SK-N-SH (cell line): Measurements from ENCODE around the gene ARHGAP44. TPM values are rescaled to one million over a fixed set of nuclear protein-coding genes. Genes with fewer than 3 reads are reported as not detected.

Experiments used
- CTCF ChIA-PET: fragments of 300-600, 350-600 bp; formaldehyde crosslinking; extraction: SDS; loops from one replicate; lab custom pipeline; 2021; lab: Yijun Ruan, JAX
- POLR2A ChIA-PET: fragments of 350-600 bp; sonication (Branson Sonifier 250); formaldehyde crosslinking; extraction: SDS; loops from one replicate; lab custom pipeline; 2020; ENCODE audit warnings: antibody characterized with exemption, inconsistent platforms; lab: Yijun Ruan, JAX
- DNase-seq: peaks from one replicate; pipeline ENCODE4 v3.0.0; 2012
- H2AFZ ChIP-seq: fragments of 200-600 bp; sonication (generic); 2 replicates; pipeline ENCODE4 v1.8.1; 2016; ENCODE audit warnings: antibody characterized with exemption, mild to moderate bottlenecking, low read depth
- H3F3A ChIP-seq: fragments of 200-600 bp; sonication (generic); replicated peaks from 2 replicates; pipeline ENCODE3; 2016; ENCODE audit warnings: antibody characterized with exemption, mild to moderate bottlenecking; ENCODE audit not compliant: insufficient read depth
- H3K27ac ChIP-seq, 2 experiments: fragments of 200-500 bp in 1 of 2; fragments of 200-600 bp in 1 of 2; sonication (Bioruptor generic) in 1 of 2; sonication (generic), shearing (Covaris generic) in 1 of 2; 2 replicates each; pipeline versions ENCODE4 v1.5.1 to v1.6.1; 2014 to 2016; ENCODE audit warnings: low read depth in 2 of 2, inconsistent platforms in 1 of 2, low read length in 1 of 2, mild to moderate bottlenecking in 1 of 2, mixed read lengths in 1 of 2
- H3K27me3 ChIP-seq: fragments of 200-600 bp; sonication (generic), shearing (Covaris generic); 2 replicates; pipeline ENCODE4 v1.6.1; 2016; ENCODE audit warnings: mixed run types; ENCODE audit not compliant: insufficient read depth
- H3K36me3 ChIP-seq, 2 experiments: fragments of 200-500 bp in 1 of 2; fragments of 200-600 bp in 1 of 2; sonication (Bioruptor generic) in 1 of 2; sonication (generic) in 1 of 2; replicated peaks in 1 of 2; 2 replicates each; pipeline versions ENCODE3 to v1.5.1; 2014 to 2016; ENCODE audit warnings: low read length in 1 of 2, mild to moderate bottlenecking in 1 of 2; ENCODE audit not compliant: insufficient read depth in 2 of 2, control insufficient read depth in 1 of 2
- H3K4me1 ChIP-seq, 2 experiments: fragments of 200-500 bp in 1 of 2; fragments of 200-600 bp in 1 of 2; sonication (Bioruptor generic) in 1 of 2; sonication (generic), shearing (Covaris generic) in 1 of 2; 2 replicates each; pipeline versions ENCODE4 v1.5.1 to v1.6.1; 2014 to 2016; ENCODE audit warnings: low read depth in 1 of 2, low read length in 1 of 2, mixed run types in 1 of 2; ENCODE audit not compliant: insufficient read depth in 2 of 2, control insufficient read depth in 1 of 2
- H3K4me2 ChIP-seq: fragments of 200-600 bp; sonication (generic), shearing (Covaris generic); 2 replicates; pipeline ENCODE4 v1.6.1; 2017; ENCODE audit warnings: mixed run types
- H3K4me3 ChIP-seq, 2 experiments: fragments of 200-500 bp in 1 of 2; fragments of 200-600 bp in 1 of 2; sonication (Bioruptor generic) in 1 of 2; sonication (generic), shearing (Covaris generic) in 1 of 2; 2 replicates each; pipeline versions ENCODE4 v1.5.1 to v1.8.1; 2014 to 2016; ENCODE audit warnings: low read depth in 2 of 2, inconsistent platforms in 1 of 2, low read length in 1 of 2, mild to moderate bottlenecking in 1 of 2, mixed read lengths in 1 of 2, moderate library complexity in 1 of 2
- H3K79me2 ChIP-seq: fragments of 200-600 bp; sonication (generic); 2 replicates; pipeline ENCODE4 v1.8.1; 2017; ENCODE audit warnings: mild to moderate bottlenecking; ENCODE audit not compliant: insufficient read depth
- H3K9ac ChIP-seq: fragments of 200-600 bp; sonication (generic); 2 replicates; pipeline ENCODE4 v1.6.1; 2017; ENCODE audit warnings: mixed run types
- H3K9me2 ChIP-seq: fragments of 200-600 bp; sonication (generic); 2 replicates; pipeline ENCODE4 v1.6.1; 2017; ENCODE audit warnings: mixed run types
- H3K9me3 ChIP-seq: fragments of 200-600 bp; sonication (generic); 2 replicates; pipeline ENCODE4 v1.6.1; 2017; ENCODE audit warnings: mixed run types, mild to moderate bottlenecking, moderate library complexity
- H4K20me1 ChIP-seq: fragments of 200-600 bp; sonication (generic); 2 replicates; pipeline ENCODE4 v1.6.1; 2017; ENCODE audit warnings: mild to moderate bottlenecking, mixed run types; ENCODE audit not compliant: insufficient read depth
- CHD2 ChIP-seq: fragments of 150-350 bp; IDR thresholded peaks from 2 replicates; pipeline ENCODE4 v1.6.1; 2018; ENCODE audit warnings: low read length; ENCODE audit not compliant: partially characterized antibody
- CTCF ChIP-seq: fragments of 200-600 bp; sonication (generic); IDR thresholded peaks from 2 replicates; pipeline ENCODE4 v1.6.1; 2017; ENCODE audit warnings: antibody characterized with exemption, mild to moderate bottlenecking, moderate library complexity
- ELF1 ChIP-seq: IDR thresholded peaks from 2 replicates; pipeline ENCODE4 v1.4.0; 2012
- EZH2phosphoT487 ChIP-seq: fragments of 200-600 bp; sonication (generic); IDR thresholded peaks from 2 replicates; pipeline ENCODE4 v1.6.1; 2017; ENCODE audit warnings: low read depth, mixed run types, mild to moderate bottlenecking, antibody characterized with exemption, moderate library complexity, borderline replicate concordance
- FOSL2 ChIP-seq: IDR thresholded peaks from 2 replicates; pipeline ENCODE4 v1.4.0; 2012; ENCODE audit warnings: low read depth, mild to moderate bottlenecking, moderate library complexity, borderline replicate concordance
- FOXJ3 ChIP-seq: sonication (generic); formaldehyde crosslinking; IDR thresholded peaks from 2 replicates; pipeline ENCODE4 v1.5.1; 2020; ENCODE audit warnings: mild to moderate bottlenecking, missing genetic modification reagents
- FOXM1 ChIP-seq: IDR thresholded peaks from 2 replicates; pipeline ENCODE4 v1.4.0; 2012; ENCODE audit warnings: low read depth, mild to moderate bottlenecking
- GABPA ChIP-seq: IDR thresholded peaks from 2 replicates; pipeline ENCODE4 v1.4.0; 2012; ENCODE audit warnings: low read depth, mild to moderate bottlenecking
- IRF3 ChIP-seq: fragments of 150-350 bp; IDR thresholded peaks from 2 replicates; pipeline ENCODE4 v1.6.1; 2016; ENCODE audit warnings: mild to moderate bottlenecking, low read depth, low read length
- MXI1 ChIP-seq: IDR thresholded peaks from 2 replicates; pipeline ENCODE4 v1.6.1; 2012; ENCODE audit warnings: mild to moderate bottlenecking, low read depth, low read length, improper control_type of control experiment
- RAD21 ChIP-seq: IDR thresholded peaks from 2 replicates; pipeline ENCODE4 v1.6.1; 2012; ENCODE audit warnings: mild to moderate bottlenecking, low read length
- REST ChIP-seq: IDR thresholded peaks from 2 replicates; pipeline ENCODE4 v1.6.1; 2012; ENCODE audit warnings: mild to moderate bottlenecking, low read depth, low read length, moderate library complexity
- YY1 ChIP-seq: IDR thresholded peaks from 2 replicates; pipeline ENCODE4 v1.4.0; 2012; ENCODE audit warnings: low read depth, mild to moderate bottlenecking
- WGBS: methylation state at CpG from one replicate; pipeline ENCODE4 v1.1.6; 2017; ENCODE audit warnings: low lambda C conversion rate; 5-methylcytosine and 5-hydroxymethylcytosine counted together
- polyA plus RNA-seq, 3 experiments: library from polyadenylated mRNA; depleted of rRNA; stranded (reverse); fragments of >200 nt; gene quantifications; 2 replicates each; pipeline ENCODE4 v1.2.3, GENCODE V29; 2012
- TF ChIP-seq, protein P1 (sequence below): IDR thresholded peaks from 2 replicates; pipeline ENCODE4; 2012

Gene ARHGAP44
- polyA plus RNA-seq, 1 of the 3 experiments (the other 2 are of a cell fraction) = 0.28 TPM

DNA sequence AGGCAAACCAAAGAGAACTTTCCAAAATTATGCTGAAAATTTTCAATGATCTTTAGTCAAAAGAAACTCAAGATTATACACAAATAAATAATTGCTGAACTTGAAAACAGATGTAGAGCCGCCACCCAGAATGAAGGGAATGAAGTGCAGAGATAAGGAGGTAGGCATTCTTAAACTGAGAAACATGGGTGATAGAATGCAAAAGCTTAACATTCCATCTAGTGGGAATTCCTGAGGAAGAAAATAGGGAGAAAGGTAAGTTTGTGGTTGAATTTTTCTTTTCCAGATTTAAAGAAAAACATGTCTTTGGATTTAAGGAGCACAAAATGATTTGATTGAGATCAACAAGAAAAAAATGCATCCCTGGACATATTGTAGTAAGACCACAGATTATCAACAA, 120.2 kb downstream of the ARHGAP44 start:
- ChIA-PET CTCF (no interaction called here), POLR2A (no interaction called here)
- H3K27ac ChIP-seq = no peak overlapping the region
- H3F3A ChIP-seq = no peaks in the 10 kb centered on the region
- TF ChIP-seq ELF1 = no peak
- no peak for TF ChIP-seq REST
- TF ChIP-seq MXI1 = no peak
- no peaks in the 10 kb centered on the region for H3K36me3 ChIP-seq
- no peak overlapping the region for H3K4me3 ChIP-seq
- no peak overlapping the region for H2AFZ ChIP-seq
- H3K4me1 ChIP-seq = no peaks in the 10 kb centered on the region
- no peaks in the 10 kb centered on the region; the same call in 1 of the 2 replicates for H3K27me3 ChIP-seq
- H3K4me2 ChIP-seq = no peak overlapping the region
- no peak overlapping the region for H3K9ac ChIP-seq
- H4K20me1 ChIP-seq = no peaks in the 10 kb centered on the region
- no peak for DNase-seq
- no peaks in the 10 kb centered on the region for H3K9me3 ChIP-seq
- no peaks in the 10 kb centered on the region for H3K9me2 ChIP-seq
- H3K79me2 ChIP-seq = no peaks in the 10 kb centered on the region
- WGBS = 13% methylated on average over 1 of the region's 1 CpG

DNA sequence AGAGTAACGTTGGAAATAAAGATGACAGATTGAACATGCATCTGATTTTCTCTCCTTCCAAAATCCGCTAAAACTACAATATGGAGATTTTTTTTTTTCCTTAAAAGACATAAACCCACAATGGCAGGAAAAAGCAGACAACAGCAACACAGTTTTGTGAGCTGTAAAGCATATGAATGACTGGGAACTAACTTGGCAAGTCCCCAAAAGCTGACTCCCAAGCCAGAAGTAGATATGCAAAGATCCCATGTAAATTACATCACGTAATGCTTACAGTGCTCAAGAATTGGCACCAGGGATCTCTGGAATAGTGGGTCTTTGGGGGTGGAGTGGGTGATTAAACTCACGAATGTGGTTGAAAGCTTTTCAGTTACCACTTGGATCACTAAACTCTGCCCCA, 121.9 kb downstream of the ARHGAP44 start:
- no peak for DNase-seq
- TF ChIP-seq GABPA = no peak
- TF ChIP-seq RAD21 = no peak
- no peak for TF ChIP-seq FOSL2
- no peak for TF ChIP-seq FOXM1
- no peak for TF ChIP-seq CTCF
- TF ChIP-seq YY1 = no peak
- no peak for TF ChIP-seq IRF3
- TF ChIP-seq, protein P1, sequence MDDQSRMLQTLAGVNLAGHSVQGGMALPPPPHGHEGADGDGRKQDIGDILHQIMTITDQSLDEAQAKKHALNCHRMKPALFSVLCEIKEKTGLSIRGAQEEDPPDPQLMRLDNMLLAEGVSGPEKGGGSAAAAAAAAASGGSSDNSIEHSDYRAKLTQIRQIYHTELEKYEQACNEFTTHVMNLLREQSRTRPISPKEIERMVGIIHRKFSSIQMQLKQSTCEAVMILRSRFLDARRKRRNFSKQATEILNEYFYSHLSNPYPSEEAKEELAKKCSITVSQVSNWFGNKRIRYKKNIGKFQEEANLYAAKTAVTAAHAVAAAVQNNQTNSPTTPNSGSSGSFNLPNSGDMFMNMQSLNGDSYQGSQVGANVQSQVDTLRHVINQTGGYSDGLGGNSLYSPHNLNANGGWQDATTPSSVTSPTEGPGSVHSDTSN = no peak
- no peak for TF ChIP-seq FOXJ3 (CRISPR knock-in tag)
- TF ChIP-seq EZH2phosphoT487 = no peak
- no peak for TF ChIP-seq CHD2
- no peaks in the 10 kb centered on the region; the same call in 1 of the 2 replicates for H3K27me3 ChIP-seq
- no peak overlapping the region for H2AFZ ChIP-seq
- H3K79me2 ChIP-seq = no peaks in the 10 kb centered on the region
- no peak overlapping the region for H3K4me3 ChIP-seq
- ChIA-PET POLR2A (no interaction called here), CTCF (no interaction called here)
- H3K9me2 ChIP-seq = no peaks in the 10 kb centered on the region
- no peak overlapping the region for H3K27ac ChIP-seq
- H3K4me1 ChIP-seq = no peaks in the 10 kb centered on the region
- H3K9ac ChIP-seq = no peak overlapping the region
- WGBS = 10% methylated on average over 4 of the region's 4 CpGs
- no peaks in the 10 kb centered on the region for H4K20me1 ChIP-seq
- no peak overlapping the region for H3K4me2 ChIP-seq
- H3F3A ChIP-seq = no peaks in the 10 kb centered on the region
- H3K36me3 ChIP-seq = no peaks in the 10 kb centered on the region
- H3K9me3 ChIP-seq = no peaks in the 10 kb centered on the region
